CD1c-positive myeloid dendritic cell (primary cell): Measurements from ENCODE around the gene DYRK1A.

Experiments
- DNase-seq: peaks from one replicate; pipeline ENCODE4 v3.0.0-alpha.2; 2016; ENCODE audit errors: extremely low spot score

The DYRK1A gene

GRCh38 chr21:37419228-37419906 lies 52.8 kb downstream of the DYRK1A start:
- no peak for DNase-seq

- DNase-seq = no peak
These were observed 54.7 kb downstream of the DYRK1A start for GRCh38 chr21:37421306-37421705.

- no peak for DNase-seq
These were observed 55.8 kb downstream of the DYRK1A start for GRCh38 chr21:37422382-37422781.

- DNase-seq = no peak
These were observed 56.5 kb downstream of the DYRK1A start for GRCh38 chr21:37423103-37423502.

- no peak for DNase-seq
These were observed 57.8 kb downstream of the DYRK1A start for GRCh38 chr21:37424396-37424795.

GRCh38 chr21:37425001-37425400 lies 58.4 kb downstream of the DYRK1A start:
- no peak for DNase-seq

GRCh38 chr21:37425684-37426083 lies 59.1 kb downstream of the DYRK1A start:
- no peak for DNase-seq

GRCh38 chr21:37427221-37427620 lies 60.6 kb downstream of the DYRK1A start:
- no peak for DNase-seq

- DNase-seq = peak; percentile 30
These were observed 62.8 kb downstream of the DYRK1A start for GRCh38 chr21:37429356-37429755.

GRCh38 chr21:37430184-37430821 lies 63.7 kb downstream of the DYRK1A start:
- DNase-seq = no peak

GRCh38 chr21:37431243-37431642 lies 64.7 kb downstream of the DYRK1A start:
- no peak for DNase-seq

- no peak for DNase-seq
These were observed 66.3 kb downstream of the DYRK1A start for GRCh38 chr21:37432710-37433455.

GRCh38 chr21:37433456-37433840 lies 66.9 kb downstream of the DYRK1A start:
- no peak for DNase-seq

GRCh38 chr21:37435120-37435519 lies 68.5 kb downstream of the DYRK1A start:
- peak; percentile 93 for DNase-seq

- no peak for DNase-seq
These were observed 69.1 kb downstream of the DYRK1A start for GRCh38 chr21:37435711-37436110.

- no peak for DNase-seq
These were observed 69.6 kb downstream of the DYRK1A start for GRCh38 chr21:37436174-37436573.

GRCh38 chr21:37437376-37438080 lies 71.0 kb downstream of the DYRK1A start:
- DNase-seq = no peak

- DNase-seq = no peak
These were observed 77.1 kb downstream of the DYRK1A start for GRCh38 chr21:37443683-37444082.

GRCh38 chr21:37445228-37445627 lies 78.7 kb downstream of the DYRK1A start:
- DNase-seq = no peak

- no peak for DNase-seq
These were observed 80.0 kb downstream of the DYRK1A start for GRCh38 chr21:37446552-37446951.

GRCh38 chr21:37447288-37447936 lies 80.8 kb downstream of the DYRK1A start:
- DNase-seq = no peak
